HG02884 (cell line): ENCODE data around the gene SH3PXD2B.
"Not testable (repeated sequence)": the region's sequence is repeated elsewhere in the genome, so short reads cannot be mapped to it uniquely, and the experiment has no call there.

Experiments used
- ATAC-seq: cut with Tn5 transposase; IDR thresholded peaks from one replicate; pipeline ENCODE4 v1.9.1; 2021; ENCODE audit warnings: mild to moderate bottlenecking, moderate library complexity; ENCODE audit not compliant: unreplicated experiment

The SH3PXD2B gene

DNA sequence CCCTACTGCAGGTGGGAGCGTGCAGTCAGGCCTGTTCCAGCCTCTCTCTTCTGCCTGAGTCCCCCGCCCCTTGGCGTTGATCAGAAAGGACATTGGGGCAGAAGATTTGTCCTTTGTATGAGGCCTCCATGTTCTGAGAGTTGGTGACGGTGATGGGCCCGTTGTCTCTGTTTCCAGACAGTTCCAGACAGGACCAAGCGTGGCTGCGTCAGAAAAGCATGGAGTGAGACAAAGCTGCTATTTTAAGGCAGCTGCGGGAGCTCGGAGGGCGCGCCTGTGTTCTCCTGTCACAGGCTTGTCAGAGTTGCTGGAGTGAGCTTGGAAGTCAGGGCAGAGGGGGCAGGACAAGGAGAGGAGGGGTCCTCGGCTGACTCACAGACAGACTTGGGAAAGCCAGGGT lies 32.1 kb upstream of the SH3PXD2B start:
- ATAC-seq, result no peak

DNA sequence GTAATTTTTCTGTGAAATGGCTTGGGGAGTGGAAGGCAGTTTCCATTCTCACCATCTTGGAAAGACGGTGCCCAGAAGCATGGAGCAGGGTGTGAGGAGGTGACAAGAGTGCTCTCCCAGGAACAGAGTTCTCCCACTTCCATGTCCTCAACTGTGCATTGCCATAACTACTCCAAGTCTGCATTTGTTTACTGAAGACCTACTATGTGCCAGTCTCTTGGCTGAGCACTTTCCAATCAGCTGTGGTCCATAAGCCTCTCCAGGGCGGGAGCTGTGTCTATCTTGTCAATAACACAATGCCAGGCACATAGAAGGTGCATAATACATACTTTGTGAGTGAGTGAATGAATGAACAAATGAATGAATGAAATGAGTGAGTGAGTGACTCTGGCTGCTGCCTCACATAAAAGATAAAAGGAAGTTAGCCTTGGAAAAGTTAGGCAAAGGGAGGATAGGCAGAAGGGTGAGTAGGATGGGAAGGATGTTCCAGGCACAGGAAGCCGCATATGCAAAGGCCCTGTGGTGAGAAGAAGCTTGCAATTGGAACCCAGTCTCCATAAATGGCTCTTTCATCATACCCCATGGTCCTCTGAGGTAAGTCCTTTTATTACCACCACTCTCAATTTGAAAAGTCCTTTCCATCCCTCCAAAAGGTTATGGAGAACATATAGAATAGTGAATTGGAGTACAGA lies 31.3 kb upstream of the SH3PXD2B start:
- ATAC-seq, result no peak

DNA sequence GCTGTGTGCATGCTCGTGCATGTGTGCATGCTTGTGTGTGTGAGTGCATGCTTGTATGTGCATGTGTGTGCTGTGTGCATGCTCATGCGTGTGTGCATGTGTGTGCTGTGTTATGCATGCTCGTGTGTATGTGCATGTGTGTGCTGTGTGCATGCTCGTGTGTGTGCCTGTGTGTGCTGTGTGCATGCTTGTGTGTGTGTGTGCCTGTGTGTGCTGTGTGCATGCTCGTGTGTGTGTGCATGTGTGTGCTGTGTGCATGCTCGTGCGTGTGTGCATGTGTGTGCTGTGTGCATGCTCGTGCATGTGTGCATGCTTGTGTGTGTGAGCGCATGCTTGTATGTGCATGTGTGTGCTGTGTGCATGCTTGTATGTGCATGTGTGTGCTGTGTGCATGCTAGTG lies 30.3 kb upstream of the SH3PXD2B start:
- no peak for ATAC-seq

DNA sequence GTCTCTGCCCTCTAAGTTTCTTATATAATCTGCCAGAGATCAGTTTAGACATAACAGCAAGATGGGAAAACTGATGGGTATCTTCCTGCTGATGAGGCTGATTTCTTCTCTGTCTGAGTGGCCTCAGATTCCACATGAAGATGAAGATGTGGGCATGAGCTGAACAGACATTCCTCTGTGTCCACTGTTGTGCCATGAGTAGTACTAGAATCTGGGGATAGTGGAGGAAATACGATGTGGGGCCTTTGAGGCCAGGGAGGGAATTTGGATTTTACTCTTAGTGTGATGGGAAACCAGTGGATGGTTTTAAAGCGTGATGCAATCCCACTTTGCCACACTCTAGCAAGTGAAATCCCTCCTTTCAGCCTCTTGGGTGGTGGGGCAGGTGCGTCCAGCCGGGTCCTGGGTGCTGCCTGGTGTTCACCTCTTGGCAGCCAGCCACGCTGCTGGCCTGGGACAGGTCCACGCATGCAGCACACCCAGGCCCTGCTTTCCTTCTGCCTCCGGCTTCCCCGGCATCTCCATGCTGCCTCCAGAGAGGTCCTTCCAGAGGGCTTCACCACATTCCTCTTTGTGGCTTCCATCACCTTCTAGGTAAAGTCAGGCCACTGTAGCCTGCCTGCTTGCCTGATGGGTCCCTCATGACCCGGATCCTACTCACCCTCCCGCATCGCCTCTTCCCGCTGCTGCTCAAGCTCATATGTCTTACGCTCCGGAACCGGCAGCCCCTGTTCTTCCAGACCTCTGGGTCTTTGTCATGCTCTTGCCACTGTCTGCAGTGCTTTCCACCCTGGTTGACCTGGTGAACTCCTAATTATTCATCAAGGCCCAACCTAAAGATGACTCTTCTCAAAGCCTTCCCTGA lies 28.1 kb upstream of the SH3PXD2B start:
- no peak for ATAC-seq

DNA sequence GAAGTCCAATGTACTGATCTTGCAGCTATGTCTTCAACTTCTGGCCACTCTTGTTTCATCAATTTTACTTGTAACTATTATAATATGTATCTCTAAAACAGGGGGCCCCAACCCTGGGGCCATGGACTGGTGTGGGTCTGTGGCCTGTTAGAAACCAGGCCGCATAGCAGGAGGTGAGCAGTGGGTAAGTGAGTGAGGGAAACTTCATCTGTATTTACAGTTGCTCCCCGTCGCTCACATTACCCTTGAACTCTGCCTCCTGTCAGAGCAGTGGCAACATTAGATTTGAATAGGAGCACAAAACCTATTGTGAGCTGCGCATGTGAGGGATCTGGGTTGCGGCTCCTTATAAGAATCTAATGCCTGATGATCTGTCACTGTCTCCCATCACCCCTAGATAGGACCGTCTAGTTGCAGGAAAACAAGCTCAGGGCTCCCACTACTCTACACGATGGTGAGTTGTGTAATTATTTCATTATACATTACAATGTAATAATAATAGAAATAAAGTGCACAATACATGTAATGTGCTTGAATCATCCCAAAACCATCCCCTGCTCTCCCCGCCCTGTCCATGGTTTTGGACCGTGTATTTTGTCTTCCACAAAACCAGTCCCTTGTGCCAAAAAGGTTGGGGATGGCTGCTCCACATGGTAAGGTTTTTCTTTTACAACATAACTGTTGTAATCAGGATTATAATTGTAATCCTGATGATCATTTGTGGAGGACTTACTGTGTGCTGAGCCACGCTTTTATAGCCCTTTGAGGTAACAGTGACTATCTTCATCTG lies 26.9 kb upstream of the SH3PXD2B start:
- no peak for ATAC-seq

DNA sequence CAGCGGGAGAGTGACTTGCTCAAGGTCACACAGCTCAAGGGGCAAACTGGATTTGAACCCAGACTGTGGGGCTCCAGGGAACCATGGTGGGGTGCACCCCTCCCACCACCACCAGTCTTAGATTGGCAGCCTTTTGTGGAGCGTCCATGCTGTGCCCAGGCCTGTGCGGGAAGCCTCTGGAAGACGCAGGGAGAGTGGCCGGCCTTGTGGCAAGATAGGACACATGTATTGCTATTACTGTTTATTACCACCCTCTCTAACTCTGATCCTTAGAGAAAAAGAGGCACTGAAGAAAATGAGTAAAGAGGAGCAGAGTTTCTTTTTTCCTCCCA lies 25.4 kb upstream of the SH3PXD2B start:
- no peak for ATAC-seq

DNA sequence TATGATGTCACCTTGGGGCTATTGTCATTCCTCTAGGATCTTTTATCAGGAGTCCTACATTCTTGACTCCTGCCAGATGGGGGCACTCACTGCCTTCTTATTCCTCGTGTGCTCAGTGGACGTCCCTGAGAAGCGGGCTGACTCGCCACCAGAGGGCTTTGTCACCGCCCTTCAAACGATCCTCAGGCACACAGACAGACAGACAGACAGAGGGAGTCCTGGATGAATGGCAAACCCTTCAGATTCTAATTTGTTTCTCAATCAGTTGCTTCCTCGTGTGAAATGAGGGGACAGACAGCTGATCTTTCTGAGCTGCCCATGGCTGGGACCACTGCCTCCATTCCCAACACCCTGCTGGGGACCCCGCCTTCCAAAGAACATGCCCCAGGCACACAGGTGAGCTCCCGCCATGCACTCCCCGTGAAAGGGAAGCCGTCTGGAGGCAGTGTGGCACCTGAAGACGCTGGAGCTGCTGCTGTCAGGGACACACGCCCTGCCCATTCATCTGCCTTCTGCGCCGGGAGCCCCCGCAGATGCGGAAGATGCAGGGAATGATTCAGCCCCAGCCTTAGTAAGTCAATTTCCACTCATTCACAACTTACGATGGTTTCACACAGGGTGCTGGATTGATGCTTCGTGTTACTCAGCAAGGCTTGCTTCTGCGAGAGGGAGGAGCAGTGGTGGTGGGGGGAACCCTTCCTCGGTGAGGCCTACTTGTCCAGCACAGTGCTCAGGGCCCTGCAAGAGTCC lies 24.9 kb upstream of the SH3PXD2B start:
- ATAC-seq, result no peak

DNA sequence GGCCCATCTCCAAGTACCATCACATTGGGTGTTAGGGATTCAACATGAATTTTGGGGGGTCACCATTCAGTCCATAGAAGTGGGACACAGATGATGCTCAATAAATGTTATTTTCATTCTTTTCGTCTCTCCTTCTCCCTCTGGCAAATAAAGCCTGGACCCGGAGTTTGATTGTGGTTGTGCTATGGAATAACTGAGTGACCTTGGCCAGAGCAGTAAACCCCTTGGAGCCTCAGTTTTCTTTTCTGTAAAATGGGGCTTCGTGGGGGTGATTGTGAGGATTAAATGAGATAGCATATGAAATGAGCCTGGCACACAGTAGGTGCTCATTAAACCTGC lies 24.3 kb upstream of the SH3PXD2B start:
- ATAC-seq, result not testable (repeated sequence)

DNA sequence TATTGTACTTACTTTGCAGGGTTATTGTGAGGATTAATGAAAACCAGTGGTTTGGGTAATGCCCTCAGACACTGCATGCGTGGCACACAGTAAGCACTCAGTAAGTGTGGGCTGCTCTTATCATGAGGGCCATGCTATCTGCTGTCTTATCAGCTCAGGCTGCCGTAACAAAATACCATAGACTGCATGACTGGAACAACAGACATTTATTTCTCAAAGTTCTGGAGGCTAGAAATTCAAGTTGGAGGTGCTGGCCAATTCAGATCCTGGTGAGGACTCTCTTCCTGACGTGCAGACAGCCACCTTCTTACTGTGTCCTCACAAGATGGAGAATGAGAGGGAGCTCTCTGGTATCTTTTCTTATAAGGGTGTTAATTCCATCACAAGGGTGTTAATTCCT lies 23.9 kb upstream of the SH3PXD2B start:
- ATAC-seq, result no peak

DNA sequence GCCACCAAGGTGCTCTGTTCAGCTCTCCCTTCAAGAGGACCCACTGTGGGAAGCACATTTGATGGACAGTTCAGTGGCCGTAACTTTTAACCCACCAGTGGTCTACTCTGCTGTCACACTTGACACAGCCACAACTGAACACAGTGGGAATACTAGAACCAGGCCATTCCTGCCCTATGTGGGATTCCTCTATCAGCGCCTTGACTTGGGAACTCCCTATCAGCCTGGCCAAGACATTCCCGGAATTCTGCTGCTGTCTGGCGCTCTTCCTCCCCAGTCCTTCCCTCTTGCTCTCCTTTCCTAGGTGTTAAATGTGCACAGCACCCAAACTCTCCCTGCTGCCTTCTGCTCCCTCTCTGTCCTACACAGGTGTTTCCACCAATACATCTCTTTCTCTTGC lies 23.1 kb upstream of the SH3PXD2B start:
- no peak for ATAC-seq

DNA sequence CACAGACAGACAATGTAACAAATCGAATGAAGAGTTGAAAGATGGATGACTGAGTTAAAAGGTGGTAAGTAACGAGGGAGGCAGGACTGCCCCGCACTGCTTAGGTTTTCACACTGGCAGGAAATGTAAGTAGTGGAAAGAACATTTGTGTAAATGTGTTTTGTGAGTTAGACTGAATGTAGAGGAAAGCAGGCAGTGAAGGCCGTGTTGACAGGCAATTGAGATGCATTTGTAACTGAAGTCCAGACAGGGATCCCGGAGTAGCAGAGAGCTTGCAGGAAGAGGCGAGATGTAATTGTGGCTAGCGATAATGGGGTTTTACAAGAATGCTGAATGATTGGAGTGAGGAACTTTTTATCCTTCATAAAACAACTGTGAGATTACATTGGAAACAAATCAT lies 20.0 kb upstream of the SH3PXD2B start:
- ATAC-seq, result no peak

DNA sequence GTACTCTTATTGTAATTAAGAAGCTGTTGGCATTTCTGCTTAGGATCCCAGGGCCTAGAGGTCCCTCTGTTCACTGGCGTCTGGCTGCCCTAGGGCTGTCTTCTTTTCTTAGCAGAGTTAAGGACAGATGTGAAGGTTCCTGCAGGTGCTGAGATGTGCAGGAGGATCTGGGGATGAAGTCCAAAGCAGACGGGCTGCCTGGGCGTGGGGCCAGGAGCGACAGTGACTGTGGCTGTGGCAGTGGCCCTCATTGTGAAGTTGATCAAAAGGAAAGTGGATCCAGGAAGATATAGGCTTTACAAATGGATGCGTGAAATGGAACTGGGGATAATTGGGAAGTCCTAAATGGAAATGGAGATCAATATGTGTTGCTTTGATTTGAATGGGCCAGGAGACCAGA lies 19.1 kb upstream of the SH3PXD2B start:
- ATAC-seq, result no peak

DNA sequence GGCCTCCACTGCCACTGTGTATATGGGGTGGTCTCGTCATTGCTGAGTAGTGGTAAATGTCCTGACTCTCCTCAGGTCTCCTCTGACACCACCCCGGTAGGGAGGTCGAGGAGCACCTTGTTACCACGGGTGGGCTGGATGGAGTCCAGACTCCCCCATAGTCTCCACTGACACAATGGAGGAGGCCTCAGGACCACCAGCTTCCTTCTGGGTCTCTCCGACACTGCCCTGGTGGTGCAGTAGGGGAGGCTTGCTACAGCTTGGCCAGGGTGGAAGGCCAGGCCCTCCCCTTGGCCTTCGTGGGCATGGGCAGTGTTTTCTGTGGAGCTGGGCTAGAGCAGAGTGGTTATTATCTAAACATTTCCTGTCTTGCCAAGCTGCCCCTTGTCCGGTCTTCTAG lies 15.4 kb upstream of the SH3PXD2B start:
- no peak for ATAC-seq

DNA sequence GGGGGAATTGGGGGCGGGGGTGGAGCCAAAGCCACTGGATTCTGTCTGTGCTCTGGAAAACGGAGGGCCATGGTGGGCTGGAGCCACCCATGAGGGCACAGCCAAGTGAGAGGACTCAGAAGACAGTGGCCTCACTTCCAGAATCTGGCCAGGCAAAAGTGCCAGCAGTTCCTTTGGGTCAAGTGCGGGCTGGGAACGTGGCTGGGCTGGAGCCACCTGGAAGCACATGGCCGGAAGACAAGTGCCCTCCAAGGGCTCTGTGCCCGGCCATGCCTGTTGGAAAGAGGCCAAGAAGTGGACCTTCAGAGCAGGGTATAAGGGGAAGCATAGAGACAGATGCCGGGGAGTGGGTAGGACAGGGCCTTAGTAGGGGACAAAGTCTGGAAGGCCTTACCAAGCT lies 11.7 kb upstream of the SH3PXD2B start:
- no peak for ATAC-seq

DNA sequence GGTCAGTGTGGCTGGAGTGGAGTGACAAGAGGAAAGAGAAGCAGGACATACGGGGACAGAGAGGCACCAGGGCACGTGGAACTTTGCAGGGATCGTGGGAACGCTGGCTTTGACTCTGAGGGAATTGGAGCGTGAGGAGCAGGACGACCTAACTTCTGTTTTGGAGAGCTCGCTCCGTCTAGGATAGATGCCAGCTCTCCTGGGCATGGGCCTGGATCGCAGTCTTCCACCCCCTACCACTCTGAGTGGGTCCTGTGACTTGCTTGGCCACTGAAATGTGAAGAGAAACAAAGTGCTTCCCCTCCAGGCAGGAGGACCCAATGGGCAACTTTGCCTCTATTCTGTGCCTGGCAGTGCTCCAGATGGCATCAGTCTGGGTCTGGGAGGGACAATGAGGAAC lies 8.7 kb upstream of the SH3PXD2B start:
- no peak for ATAC-seq

DNA sequence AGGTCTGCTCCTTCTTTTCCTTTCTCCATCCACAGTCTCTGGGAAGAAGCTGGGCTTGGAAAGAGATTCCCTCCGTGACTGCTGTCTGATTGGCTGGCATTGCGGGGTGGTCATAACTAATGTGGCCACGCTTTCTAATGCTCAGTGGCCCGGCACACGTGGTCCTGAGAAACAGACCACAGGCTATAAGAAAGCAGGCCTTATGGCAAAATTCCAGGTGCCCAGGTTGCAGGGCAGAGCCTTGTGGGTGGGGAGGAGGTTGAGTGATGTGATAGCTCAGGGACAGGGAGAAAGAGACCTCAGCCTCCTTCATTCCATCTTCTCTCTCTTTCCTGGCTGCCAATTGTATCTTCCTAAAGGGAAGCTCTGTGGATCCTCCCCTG lies 5.4 kb upstream of the SH3PXD2B start:
- no peak for ATAC-seq

DNA sequence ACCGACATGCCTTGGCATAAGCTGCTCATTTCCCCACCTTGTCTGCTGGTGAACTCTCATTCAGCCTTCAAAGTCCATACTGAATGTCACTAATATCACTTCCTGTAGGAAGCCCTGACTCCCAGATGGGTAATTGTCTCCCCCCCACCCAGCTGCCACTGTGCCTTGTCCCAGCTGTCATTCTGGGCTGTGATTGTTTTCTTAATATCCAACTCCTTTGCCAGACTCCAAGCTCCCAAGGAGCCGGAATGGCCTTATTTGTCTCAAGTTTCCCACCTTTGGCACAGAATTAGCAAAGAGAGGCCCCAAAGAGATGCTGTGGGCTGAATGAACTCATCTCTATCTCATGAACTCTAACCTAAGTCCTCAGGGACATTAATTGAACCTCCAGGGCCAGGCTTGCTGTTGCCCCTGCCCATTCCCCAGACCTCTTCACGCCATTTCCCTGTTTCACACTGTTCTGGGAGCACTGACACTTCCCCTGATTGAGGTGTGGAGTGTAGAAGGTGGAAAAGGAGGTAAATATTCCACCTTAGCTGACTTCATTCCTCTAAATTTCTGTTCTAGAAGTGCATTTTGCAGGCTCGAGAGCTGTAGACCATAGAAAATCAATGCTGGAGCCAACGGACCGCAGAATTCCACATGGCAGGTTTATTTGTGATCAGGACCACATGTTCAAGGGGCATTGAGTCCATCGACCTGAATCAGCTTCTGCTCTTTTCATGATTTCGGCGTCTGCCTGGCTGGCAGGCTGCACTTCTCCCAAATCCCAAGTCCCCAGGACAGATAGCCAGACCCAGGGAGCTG lies 4.9 kb upstream of the SH3PXD2B start:
- ATAC-seq, result no peak

DNA sequence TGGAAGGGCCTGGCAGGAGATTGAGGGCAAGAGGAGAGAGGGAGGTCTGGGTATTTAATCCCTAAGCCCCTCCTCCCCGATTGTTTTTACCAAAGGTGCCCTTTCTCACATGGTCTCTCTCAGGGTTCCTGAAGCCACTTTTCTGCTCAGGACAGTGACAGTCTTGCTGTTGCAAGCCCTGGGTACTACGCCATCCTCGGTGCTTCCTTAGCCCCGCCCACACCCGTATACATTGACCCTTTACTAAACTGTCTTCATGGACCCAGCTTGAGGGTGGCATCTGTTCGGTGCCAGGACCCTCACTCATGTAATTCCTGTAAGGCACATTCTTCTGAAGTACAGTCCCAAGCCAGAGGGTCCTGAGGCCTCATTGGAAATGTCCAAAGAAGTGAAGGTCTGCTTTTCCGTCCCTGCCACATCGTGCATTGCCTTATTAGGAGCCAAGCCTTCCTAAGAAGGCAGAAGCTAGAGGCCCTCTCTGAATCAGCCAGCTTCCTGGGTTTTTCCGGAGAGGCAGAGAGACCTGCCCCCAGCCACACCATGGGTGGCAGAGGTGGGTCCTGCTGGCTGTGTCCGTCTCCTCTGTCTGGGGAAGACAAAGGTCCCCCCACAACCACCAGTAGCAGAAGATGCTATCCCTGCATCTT lies 1.9 kb upstream of the SH3PXD2B start:
- ATAC-seq, result no peak

DNA sequence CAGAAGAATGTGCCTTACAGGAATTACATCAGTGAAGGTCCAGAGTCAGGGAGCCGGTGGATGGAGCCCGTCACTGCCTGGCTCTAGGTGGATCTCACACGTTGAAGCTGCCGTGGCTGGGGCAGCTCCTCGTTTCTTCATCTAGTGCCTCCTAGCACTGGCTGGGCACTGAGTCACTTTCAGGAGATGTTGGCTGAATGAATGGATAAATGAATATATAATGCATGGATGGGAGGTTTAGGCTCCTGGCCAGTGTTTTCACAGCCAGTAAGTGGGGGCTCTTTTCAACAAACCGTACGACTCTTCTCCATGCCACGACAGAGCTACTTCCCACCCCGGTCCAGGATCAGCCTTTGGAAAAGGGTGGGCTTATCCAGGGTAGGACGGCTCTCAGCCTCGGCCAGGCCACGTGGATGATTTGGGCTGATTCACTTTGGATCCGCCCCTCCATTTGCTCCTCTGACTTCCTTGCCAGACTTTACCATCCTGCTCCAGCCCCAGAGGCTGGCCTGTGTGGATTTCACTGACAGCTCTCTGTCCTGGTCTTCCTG lies 1.3 kb upstream of the SH3PXD2B start:
- ATAC-seq, result no peak

DNA sequence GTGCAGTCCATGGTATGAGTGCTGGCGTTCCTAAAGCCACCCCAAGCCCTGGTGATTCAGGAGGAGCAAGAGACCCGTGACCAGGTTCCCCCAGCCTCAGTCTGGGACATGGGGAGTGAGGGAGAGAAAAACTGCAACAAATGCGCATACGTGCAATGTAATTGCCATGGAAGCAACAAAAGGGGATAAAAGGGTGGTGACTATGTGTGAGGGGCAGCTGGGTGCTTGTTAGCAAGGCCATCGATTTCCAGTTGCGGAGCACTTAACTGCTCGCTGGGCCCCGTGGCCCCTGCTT lies 709 bp upstream of the SH3PXD2B start:
- no peak for ATAC-seq
